GM12891 (cell line): Measurements from ENCODE around the gene PDLIM1.

Experiments used
- PAX5 ChIP-seq: IDR thresholded peaks from 2 replicates; pipeline ENCODE4 v1.6.1; 2011; ENCODE audit warnings: low read length, moderate library complexity, mild to moderate bottlenecking; ENCODE audit not compliant: insufficient read depth, severe bottlenecking
- POLR2A ChIP-seq: IDR thresholded peaks from 2 replicates; pipeline ENCODE4 v1.6.1; 2011; ENCODE audit warnings: low read depth, low read length, control low read depth
- POLR2AphosphoS5 ChIP-seq: IDR thresholded peaks from 2 replicates; pipeline ENCODE4 v1.6.1; 2011; ENCODE audit warnings: low read depth, low read length, control low read depth
- TAF1 ChIP-seq: IDR thresholded peaks from 2 replicates; pipeline ENCODE4 v1.6.1; 2011; ENCODE audit warnings: low read depth, low read length, control low read depth

GRCh38 chr10:95289921-95290421, 832 bp downstream of the PDLIM1 start:
- TF ChIP-seq POLR2AphosphoS5 (no peak), TAF1 (no peak), POLR2A (no peak), PAX5 (no peak)
